Frontal cortex (tissue), 4 donors: Measurements from ENCODE around the gene SLC30A1. TPM values are rescaled to one million over a fixed set of nuclear protein-coding genes. Genes with fewer than 3 reads are reported as not detected.

Source experiments
- DNase-seq, 2 donors: peaks; one replicate each; pipeline ENCODE4 v3.0.0; 2012; ENCODE audit warnings: low spot score in 2 of 2
- FAIRE-seq: peaks from 2 replicates; lab custom pipeline; 2012; peaks lifted over from hg19 to GRCh38; lab: Jason Lieb, UNC
- total RNA-seq: library from RNA; depleted of rRNA; stranded (reverse); fragments of >200 nt; gene quantifications from one replicate; pipeline ENCODE4 v1.2.3, GENCODE V29; 2014
- donor health status: control.
- donor health status: control.
- donor health status: control.

Gene SLC30A1
- total RNA-seq, 1 donor from 2014 or later, result 19.2 TPM

DNA sequence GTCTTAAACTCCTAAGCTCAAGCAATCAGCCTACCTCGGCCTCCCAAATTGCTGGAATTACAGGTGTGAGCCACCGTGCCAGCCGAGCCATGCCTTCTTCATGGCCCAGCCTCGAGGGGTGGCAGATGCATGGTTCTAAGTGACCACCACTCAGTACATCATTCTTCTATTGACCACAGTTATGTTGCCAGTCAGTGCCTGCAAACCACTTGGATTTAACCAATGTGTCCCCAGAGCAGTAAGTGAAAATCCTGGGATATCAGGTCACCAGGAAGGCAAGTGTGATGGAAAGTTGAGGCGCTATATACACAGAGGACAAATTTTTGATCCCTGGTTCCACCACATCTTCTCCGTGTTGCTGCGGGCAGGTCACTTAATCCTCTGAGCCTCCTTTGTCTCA lies 50.0 kb downstream of the SLC30A1 start:
- no peak for DNase-seq
- no peak for FAIRE-seq

DNA sequence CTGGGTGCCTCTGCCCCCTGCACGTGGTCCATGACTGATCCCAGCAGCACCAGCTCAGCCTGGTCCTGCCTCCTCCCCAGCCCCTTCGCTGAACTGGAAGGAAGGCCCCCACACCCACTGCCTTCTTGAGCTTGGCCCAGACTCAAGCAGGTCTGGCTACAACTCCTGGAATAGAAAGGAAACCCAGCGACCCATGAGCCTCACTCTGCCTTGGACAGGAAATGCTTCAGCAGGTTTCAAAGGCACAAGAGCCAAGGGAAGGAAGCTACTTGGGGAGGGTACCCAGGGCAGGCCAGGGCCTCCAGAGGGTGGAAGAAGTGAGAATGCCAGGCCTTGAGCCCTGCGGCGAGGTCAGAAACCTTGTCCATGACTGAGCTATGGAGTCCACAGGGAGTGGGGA lies 51.1 kb downstream of the SLC30A1 start:
- FAIRE-seq (no peak), DNase-seq (no peak)

DNA sequence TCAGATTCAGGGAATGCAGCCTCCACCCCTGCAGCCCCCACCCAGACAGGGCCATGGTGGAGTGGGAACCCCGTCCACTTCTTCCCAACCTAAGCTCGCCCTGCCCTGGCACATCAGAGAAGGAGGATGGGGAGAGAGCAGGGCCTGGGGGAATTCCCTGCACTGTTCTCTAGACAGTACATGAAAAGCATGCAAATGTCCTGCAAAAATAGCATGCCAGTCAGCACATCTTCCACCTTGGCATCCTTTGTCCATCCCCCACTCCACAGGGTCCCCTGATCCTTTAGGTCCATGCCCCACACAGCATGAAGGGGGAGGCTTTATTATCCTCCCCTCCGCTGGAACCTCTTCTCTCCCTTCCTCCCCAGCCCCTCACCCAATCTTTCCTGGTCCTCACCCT lies 52.0 kb downstream of the SLC30A1 start:
- DNase-seq (no peak), FAIRE-seq (no peak)

DNA sequence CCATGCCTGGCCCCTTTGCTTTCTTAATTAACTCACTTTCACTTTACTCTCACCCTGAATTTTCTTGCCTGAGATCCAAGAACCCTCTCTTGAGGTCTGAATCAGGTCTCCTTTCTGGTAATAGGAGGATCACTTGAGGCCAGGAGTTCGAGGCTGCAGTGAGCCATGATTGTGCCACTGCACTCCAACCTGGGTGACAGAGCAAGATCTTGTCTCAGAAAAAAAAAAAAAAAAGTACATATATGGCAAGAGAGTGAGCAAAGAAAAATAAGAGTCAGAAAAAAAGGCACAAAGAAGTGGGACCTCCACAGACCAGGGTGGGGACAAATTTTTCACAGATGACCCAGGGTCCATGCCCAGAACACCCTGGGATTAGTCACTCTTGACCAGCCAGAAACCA lies 52.9 kb downstream of the SLC30A1 start:
- DNase-seq (no peak), FAIRE-seq (no peak)

DNA sequence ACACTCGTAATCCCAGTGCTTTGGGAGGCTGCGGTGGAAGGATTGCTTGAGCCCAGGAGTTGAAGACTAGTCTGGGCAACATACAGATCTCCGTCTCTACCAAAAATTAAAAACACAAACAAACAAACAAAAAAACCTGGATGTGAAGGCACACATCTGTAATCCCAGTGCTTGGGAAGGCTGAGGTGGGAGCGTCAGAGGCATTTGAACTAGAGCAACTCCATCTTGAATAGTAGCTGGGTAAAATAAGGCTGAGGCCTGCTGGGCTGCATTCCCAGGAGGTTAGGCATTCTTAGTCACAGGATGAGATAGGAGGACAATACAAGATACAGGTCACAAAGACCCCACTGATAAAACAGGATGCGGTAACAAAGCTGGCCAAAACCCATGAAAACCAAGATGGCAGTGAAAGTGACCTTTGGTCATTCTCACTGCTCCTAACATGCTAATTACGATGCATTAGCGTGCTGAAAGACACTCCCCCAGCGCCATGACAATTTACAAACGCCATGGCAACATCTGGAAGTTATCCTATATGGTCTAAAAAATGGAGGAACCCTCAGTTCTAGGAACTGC lies 53.8 kb downstream of the SLC30A1 start:
- FAIRE-seq (no peak), DNase-seq (no peak)

DNA sequence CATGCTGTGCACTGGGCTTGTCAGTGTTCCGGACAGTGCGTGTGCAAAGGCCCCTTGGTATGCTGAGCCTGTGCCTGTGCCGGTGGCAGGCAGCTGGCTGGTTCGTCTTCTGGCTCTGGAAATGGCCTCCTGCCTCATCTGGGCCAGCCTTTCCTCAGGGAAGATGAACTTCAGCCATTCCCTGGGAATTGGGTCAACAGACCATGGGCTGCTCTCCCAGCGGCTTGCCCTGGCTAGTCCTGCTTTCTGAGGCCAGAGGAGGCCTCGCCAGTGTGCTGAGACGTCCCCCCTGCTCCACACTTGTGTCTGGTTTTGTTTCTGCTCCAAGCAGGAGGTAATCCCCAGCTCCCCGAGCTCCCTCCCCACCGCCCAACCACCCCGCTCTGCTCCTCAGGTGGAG lies 54.4 kb downstream of the SLC30A1 start:
- no peak for FAIRE-seq
- no peak for DNase-seq

DNA sequence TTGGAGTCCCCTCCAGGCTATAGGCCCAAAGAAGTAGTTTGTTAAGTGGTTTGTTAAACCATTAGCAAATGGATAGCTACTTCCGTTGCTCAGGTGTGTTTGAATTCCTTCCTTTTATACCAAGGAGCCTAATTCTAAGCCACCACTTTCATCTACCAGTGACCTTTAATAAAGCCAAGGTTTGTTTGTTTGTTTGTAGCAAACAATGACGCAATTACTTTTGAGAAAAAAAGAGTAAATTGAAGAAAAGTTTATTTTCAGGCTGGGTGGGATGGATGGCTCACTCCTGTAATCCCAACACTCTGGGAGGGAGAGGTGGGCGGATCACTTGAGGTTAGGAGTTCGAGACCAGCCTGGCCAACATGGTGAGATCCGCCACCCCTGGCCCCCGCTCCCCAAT lies 56.2 kb downstream of the SLC30A1 start:
- no peak for DNase-seq
- FAIRE-seq, result no peak

Other genes with a start within 250 kb of the SLC30A1 start
- not detected for gene RD3, start 87.0 kb downstream of the SLC30A1 start, total RNA-seq
- 2.9 TPM for gene NEK2, start 96.5 kb upstream of the SLC30A1 start, total RNA-seq